ENCODE measurements around the gene IL27RA. TPM values are rescaled to one million over a fixed set of nuclear protein-coding genes. Genes with fewer than 3 reads are reported as not detected.

The IL27RA gene
- total and polyA plus RNA-seq, 2 of the 4 experiments (the other 2 are of a cell fraction), result 2.9 to 5.1 TPM

DNA sequence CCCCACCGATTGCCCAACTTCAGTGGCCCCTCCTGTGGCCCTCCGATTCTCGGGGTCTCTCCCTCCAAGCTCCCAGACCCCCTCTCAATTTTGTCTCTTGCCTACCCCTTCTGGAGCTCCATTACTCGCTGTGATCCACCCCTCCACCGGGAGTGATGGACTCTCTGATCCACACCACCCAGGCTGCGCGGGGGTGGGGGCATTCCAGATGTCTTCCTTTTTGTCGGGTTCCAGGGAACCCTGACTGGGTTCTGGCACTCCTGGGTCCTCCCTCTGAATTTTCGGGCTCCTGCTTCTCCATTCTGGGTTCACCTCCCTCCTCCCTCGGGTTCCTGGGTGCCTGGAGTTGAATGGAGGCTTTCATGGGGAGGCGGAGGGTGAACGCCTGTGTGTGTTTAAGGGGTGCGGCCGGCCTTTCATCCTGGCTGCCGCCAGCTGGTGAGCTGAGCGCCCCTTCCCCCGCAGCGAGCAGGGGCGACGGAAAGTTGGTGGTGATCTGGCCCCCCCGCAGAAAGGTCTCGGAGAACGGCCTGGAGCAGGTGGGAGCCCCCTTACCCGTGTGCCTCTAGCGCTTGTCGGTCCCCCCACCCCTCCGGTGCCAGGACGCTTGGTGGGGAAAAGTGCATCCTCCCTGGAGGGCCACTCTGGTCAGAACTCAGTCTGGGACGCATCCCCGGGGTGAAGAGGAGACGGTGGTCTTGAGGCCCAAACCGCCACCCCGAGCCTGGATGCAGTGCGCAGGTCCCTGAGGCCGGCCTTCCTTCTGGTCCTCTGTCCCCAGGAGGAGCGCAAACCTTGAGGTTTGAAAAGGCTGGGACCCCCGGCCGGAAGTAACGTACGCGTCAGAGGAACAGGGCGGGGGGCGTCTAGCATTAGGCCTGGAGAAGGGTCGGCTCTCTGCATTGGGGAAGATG lies 42.6 kb downstream of the IL27RA start:
- no TSS peak for BruUV-seq (replicated peaks)

More for the DNA sequence above, 42.6 kb downstream of the IL27RA start:
- intact Hi-C loops (cut with micrococcal nuclease) (loop anchor here (2.0 kb wide), 1 partner anchor 477 kb away; no protein-coding TSS in a partner anchor), dilution Hi-C loops (cut with HindIII; ENCODE audit: low sequenced_read_pairs, unreplicated experiment) (no loop called here), in situ Hi-C loops (cut with MboI; ENCODE audit: low sequenced_read_pairs) (loop anchor here (5.0 kb wide), 1 partner anchor 192 kb away; no protein-coding TSS in a partner anchor)
- CTCF ChIA-PET, result interaction anchor here (0.6 kb wide), 1 partner anchor 274 kb away, joined by 3 read pairs; no protein-coding TSS in a partner anchor
- H3K4me3 ChIP-seq (ENCODE audit: insufficient read depth, low read depth, low read length), result peak overlapping the region; percentile 61
- no peak for TF ChIP-seq POLR2A (IDR thresholded peaks at IDR 0.05; ENCODE audit: low read depth, low read length)
- no peak for TF ChIP-seq CHD1 (IDR thresholded peaks at IDR 0.05; ENCODE audit: low read depth, low read length)
- TF ChIP-seq RAD21 (IDR thresholded peaks at IDR 0.05; ENCODE audit: low read length), result no peak
- H3K27ac ChIP-seq (ENCODE audit: insufficient read depth, low read length), result peak overlapping the region; percentile 13; the same call in 1 of the 2 replicates
- peak overlapping the region; percentile 57 for H3K9ac ChIP-seq (ENCODE audit: low read depth, low read length)
- ATAC-seq (ENCODE audit: low read depth), result peak; percentile 16
- H3K4ac ChIP-seq (ENCODE audit: low read depth, low read length), result peak overlapping the region; percentile 43
- H3K79me1 ChIP-seq (ENCODE audit: low read depth in 1 of 2, low read length in 2 of 2), result peaks cover 0 to 14% of the 10 kb centered on the region in 2 experiments; a peak in 1 of 4 replicates
- WGBS, 2 experiments (ENCODE audit: extremely low coverage in 2 of 2, insufficient read length in 1 of 2), result 13% methylated on average over 14 of the region's 44 CpGs; no CpG with 5 or more reads in 1 of the 2 experiments
- POLR2A ChIA-PET (ENCODE audit: unreplicated experiment), result no interaction called here
- H3K14ac ChIP-seq (replicated peaks; ENCODE audit: low read depth, low read length), result peak overlapping the region; percentile 76; the same call in 1 of the 2 replicates
- H3K18ac ChIP-seq (ENCODE audit: low read depth, low read length), result no peak overlapping the region
- peaks cover 10% of the 10 kb centered on the region for H3K4me1 ChIP-seq (ENCODE audit: control insufficient read depth, insufficient read depth, low read length)
- peak overlapping the region; percentile 41 for H3K56ac ChIP-seq (ENCODE audit: extremely low read depth, insufficient read depth, low read length)
- no peak overlapping the region; the same call in 1 of the 2 replicates for H2AK5ac ChIP-seq (ENCODE audit: low read depth, low read length)
- H3K4me2 ChIP-seq (ENCODE audit: low read depth, low read length), result peak overlapping the region; percentile 88
- no peaks in the 10 kb centered on the region for H3K9me3 ChIP-seq (ENCODE audit: control insufficient read depth, insufficient read depth, low read length)
- no peaks in the 10 kb centered on the region for H3K36me3 ChIP-seq (ENCODE audit: control insufficient read depth, insufficient read depth, low read length)
- H4K20me1 ChIP-seq (ENCODE audit: insufficient read depth, low read length), result no peaks in the 10 kb centered on the region
- no peaks in the 10 kb centered on the region for H3K9me1 ChIP-seq (ENCODE audit: insufficient read depth, low read length)
- peak; percentile 25 for DNase-seq
- peak overlapping the region; percentile 85 for H2AK9ac ChIP-seq (replicated peaks; ENCODE audit: low read depth, low read length, poor library complexity)
- peak overlapping the region; percentile 96 for H2AFZ ChIP-seq (replicated peaks; ENCODE audit: low read length, poor library complexity)
- H4K5ac ChIP-seq (ENCODE audit: low read depth, low read length), result no peak overlapping the region; the same call in 1 of the 2 replicates
- peak overlapping the region; percentile 59 for H3K23ac ChIP-seq (ENCODE audit: low read depth, low read length)
- no peak overlapping the region for H2BK20ac ChIP-seq (ENCODE audit: low read depth, low read length)
- no peak overlapping the region for H2BK15ac ChIP-seq (ENCODE audit: low read depth, low read length)
- H2BK5ac ChIP-seq (ENCODE audit: low read depth, low read length, poor library complexity, severe bottlenecking), result peak overlapping the region; percentile 1
- H3K27me3 ChIP-seq (ENCODE audit: control insufficient read depth, insufficient read depth, low read length), result no peaks in the 10 kb centered on the region; the same call in 1 of the 2 replicates
- H2BK120ac ChIP-seq (ENCODE audit: low read depth, low read length), result 0 out of 2 replicates have a peak overlapping the region, but pooled peaks have one; percentile 15
- H4K91ac ChIP-seq (ENCODE audit: insufficient read depth, low read depth, low read length), result no peak overlapping the region; the same call in 1 of the 2 replicates
- H4K8ac ChIP-seq (ENCODE audit: low read depth in 2 of 2, low read length in 2 of 2), result peak overlapping the region; percentile 36 to 78; a peak in 3 of 4 replicates

Data from IMR-90 (cell line).